Transverse colon (tissue), 4 donors: ENCODE measurements around the gene PTPN11.

Experiments used
- CTCF ChIP-seq, 5 experiments: fragments of 200-600 bp in 3 of 5; fragments of 450-650 bp in 2 of 5; sonication (generic) in 3 of 5; IDR thresholded peaks; 1 replicate in 2 of 5; 2 replicates in 3 of 5; pipeline ENCODE4 v1.5.1; 2016 to 2017; ENCODE audit warnings: antibody characterized with exemption in 5 of 5, inconsistent platforms in 3 of 5, mild to moderate bottlenecking in 2 of 5, moderate library complexity in 1 of 5
- POLR2AphosphoS5 ChIP-seq, 3 donors: sonication (generic); formaldehyde crosslinking; IDR thresholded peaks; one replicate each; pipeline ENCODE4 v1.6.1; 2016; ENCODE audit warnings: antibody characterized with exemption in 3 of 3

GRCh38 chr12:112479413-112479812, 60.7 kb downstream of the PTPN11 start:
- TF ChIP-seq CTCF (IDR thresholded peaks at IDR 0.05) = no peak
- no peak for TF ChIP-seq POLR2AphosphoS5 (IDR thresholded peaks at IDR 0.05)
